ENCODE data around the gene ZNF438. TPM values are rescaled to one million over a fixed set of nuclear protein-coding genes. Genes with fewer than 3 reads are reported as not detected.

ZNF438 gene
- total and polyA plus RNA-seq, 7 donors = 12.3 to 27.9 (median 20.7) TPM

DNA sequence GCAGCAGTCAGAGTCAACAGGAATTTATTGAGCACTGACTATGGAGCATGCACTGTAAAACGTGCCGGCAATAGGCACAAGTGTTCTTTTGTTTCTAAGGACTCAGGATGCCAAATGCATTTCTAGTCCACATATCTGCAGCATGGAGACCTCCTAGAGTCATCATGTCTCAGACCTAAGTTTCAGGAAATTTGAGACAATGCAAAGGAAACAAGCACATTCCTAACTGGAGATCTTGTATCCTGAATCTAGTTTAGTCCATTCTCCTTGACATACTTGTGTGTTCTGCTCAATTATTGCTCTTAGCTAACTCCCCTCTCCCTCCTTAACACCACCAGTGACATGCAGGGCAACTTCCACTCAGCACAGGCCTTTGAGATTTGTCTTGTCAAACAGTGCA, 173.2 kb downstream of the ZNF438 start:
- 33 to 54% (median 34%) methylated on average over 2 of the region's 2 CpGs for WGBS, 3 donors
- Histone ChIP-seq H3K9me3 (no peaks in the 10 kb centered on the region), H3K4me1 (peaks cover 41% of the 10 kb centered on the region), H3K36me3 (ENCODE audit: insufficient read depth in 1 of 2, low read depth in 1 of 2) (no peaks in the 10 kb centered on the region), H3K27ac (peak overlapping the region; percentile 77), H3K4me3 (no peak overlapping the region), H3K27me3 (ENCODE audit: insufficient read depth in 3 of 3, low read length in 2 of 3) (no peaks in the 10 kb centered on the region)
- intact Hi-C loops (cut with DNase I) = loop anchor here in 1 of 2 donors (5.0 to 10.0 kb wide), 2 partner anchors 169 to 456 kb away; partner anchors contain the start of gene ZEB1
- ATAC-seq = peak in 2 of 4 donors; percentile 7 to 17
- no peak for DNase-seq
- TF ChIP-seq, protein P1, sequence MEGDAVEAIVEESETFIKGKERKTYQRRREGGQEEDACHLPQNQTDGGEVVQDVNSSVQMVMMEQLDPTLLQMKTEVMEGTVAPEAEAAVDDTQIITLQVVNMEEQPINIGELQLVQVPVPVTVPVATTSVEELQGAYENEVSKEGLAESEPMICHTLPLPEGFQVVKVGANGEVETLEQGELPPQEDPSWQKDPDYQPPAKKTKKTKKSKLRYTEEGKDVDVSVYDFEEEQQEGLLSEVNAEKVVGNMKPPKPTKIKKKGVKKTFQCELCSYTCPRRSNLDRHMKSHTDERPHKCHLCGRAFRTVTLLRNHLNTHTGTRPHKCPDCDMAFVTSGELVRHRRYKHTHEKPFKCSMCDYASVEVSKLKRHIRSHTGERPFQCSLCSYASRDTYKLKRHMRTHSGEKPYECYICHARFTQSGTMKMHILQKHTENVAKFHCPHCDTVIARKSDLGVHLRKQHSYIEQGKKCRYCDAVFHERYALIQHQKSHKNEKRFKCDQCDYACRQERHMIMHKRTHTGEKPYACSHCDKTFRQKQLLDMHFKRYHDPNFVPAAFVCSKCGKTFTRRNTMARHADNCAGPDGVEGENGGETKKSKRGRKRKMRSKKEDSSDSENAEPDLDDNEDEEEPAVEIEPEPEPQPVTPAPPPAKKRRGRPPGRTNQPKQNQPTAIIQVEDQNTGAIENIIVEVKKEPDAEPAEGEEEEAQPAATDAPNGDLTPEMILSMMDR (IDR thresholded peaks at IDR 0.05) = no peak

DNA sequence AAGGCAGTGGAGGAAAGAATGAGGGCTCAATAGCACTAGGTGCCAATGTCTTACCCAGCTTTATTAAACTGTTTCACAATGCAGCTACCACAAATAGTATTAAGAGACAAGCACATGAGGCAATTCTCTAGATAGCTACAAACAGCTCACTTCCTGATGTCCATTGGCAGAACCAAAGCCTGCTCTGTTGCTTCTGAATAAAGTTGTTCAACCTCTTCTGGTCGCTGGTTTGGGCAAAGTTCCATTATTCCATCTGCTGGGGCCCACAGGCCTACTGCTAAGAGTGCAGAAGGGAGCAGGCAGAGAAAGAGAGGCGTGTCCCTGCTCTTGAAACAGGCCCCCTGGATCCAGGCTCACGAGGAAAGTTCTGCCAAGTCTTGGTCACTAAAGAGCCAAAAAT, 173.9 kb downstream of the ZNF438 start:
- Histone ChIP-seq H3K27ac (peak overlapping the region; percentile 77), H3K27me3 (ENCODE audit: insufficient read depth in 3 of 3, low read length in 2 of 3) (no peaks in the 10 kb centered on the region), H3K4me1 (peaks cover 34% of the 10 kb centered on the region), H3K9me3 (no peaks in the 10 kb centered on the region), H3K36me3 (ENCODE audit: insufficient read depth in 1 of 2, low read depth in 1 of 2) (no peaks in the 10 kb centered on the region), H3K4me3 (no peak overlapping the region)
- DNase-seq (peak; percentile 74 to 87), ATAC-seq (peak; percentile 92 to 96 (median 94))
- WGBS, 3 donors = 32 to 44% (median 42%) methylated on average over 3 of the region's 3 CpGs
- intact Hi-C loops (cut with DNase I) = loop anchor here in 1 of 2 donors (5.0 to 10.0 kb wide), 2 partner anchors 169 to 457 kb away; partner anchors contain the start of gene ZEB1
- TF ChIP-seq, protein P1 (IDR thresholded peaks at IDR 0.05) = no peak

DNA sequence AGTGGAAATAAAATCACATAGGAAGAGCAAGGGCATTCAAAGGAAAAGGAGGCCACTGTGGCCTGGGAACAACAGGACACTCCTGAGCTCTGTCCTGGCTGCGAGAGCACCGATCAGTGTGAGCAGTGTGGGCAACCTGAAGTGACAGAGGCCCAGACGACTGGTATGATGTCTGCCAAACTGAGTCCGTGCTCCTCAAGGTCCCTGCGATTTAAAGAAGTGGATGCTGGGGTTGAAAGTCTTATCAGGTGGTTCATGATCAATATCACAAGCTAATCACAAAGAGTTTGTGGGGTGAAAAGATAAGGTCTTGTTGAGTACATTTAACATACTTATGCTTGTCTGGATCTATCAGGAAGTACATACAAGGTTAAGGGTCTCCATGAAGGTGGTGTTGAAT, 176.5 kb downstream of the ZNF438 start:
- intact Hi-C loops (cut with DNase I) = loop anchor here in 1 of 2 donors (5.0 to 10.0 kb wide), 2 partner anchors 172 to 460 kb away; partner anchors contain the start of gene ZEB1
- DNase-seq (no peak), ATAC-seq (no peak)
- H3K4me1 ChIP-seq = peaks cover 23% of the 10 kb centered on the region
- H3K36me3 ChIP-seq (ENCODE audit: insufficient read depth in 1 of 2, low read depth in 1 of 2) = peaks cover 0 to 2% of the 10 kb centered on the region in 2 donors
- TF ChIP-seq, protein P1 (IDR thresholded peaks at IDR 0.05) = no peak
- WGBS, 3 donors = 92 to 96% (median 93%) methylated on average over 5 of the region's 5 CpGs
- no peak overlapping the region for H3K27ac ChIP-seq
- no peaks in the 10 kb centered on the region for H3K27me3 ChIP-seq (ENCODE audit: insufficient read depth in 3 of 3, low read length in 2 of 3)
- no peaks in the 10 kb centered on the region for H3K9me3 ChIP-seq
- H3K4me3 ChIP-seq = no peak overlapping the region

DNA sequence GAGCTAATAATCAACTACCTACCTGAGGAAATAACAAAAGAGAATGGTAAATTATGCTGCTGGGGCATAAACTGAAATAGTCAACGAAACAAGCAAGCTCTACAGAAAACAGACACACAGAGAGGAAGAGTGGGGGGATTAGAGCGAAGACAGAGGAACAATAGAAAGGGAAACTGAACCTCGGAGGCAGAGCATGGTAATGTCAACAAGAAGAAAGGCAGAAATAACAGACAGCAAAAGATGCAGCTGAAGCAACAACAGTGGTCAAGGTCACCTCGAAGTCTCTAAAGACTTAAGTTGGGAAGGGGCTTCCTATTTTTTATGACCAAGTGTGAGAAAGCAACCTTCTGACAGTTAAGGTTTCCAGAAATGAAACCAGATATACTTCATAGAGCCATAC, 177.0 kb downstream of the ZNF438 start:
- Histone ChIP-seq H3K4me3 (no peak overlapping the region), H3K36me3 (ENCODE audit: insufficient read depth in 1 of 2, low read depth in 1 of 2) (peaks cover 0 to 7% of the 10 kb centered on the region in 2 donors), H3K9me3 (no peaks in the 10 kb centered on the region), H3K4me1 (peaks cover 23% of the 10 kb centered on the region), H3K27me3 (ENCODE audit: insufficient read depth in 3 of 3, low read length in 2 of 3) (no peaks in the 10 kb centered on the region), H3K27ac (no peak overlapping the region)
- intact Hi-C loops (cut with DNase I) = loop anchor here in 1 of 2 donors (5.0 to 10.0 kb wide), 2 partner anchors 173 to 460 kb away; partner anchors contain the start of gene ZEB1
- DNase-seq = no peak
- no peak for ATAC-seq
- WGBS, 3 donors = 56 to 62% (median 61%) methylated on average over 4 of the region's 4 CpGs
- TF ChIP-seq, protein P1 (IDR thresholded peaks at IDR 0.05) = no peak

DNA sequence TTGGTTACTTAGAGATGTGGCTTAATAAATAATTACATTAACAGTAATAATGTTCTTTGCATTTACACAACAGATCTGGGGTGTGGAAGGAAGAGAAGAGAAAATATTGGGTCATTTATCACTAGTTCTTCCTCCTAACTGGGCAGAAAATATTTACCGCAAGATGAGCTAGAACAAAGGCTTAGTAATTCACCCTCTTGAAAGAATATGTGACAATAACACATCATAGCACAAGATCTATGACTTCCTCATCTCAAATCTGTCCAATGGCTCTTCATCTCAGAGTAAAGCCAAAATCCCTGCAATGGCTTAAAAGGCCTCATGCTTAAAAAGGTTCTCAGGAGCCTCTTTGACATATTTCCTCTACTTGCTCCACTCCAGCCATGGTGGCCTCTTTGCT, 178.6 kb downstream of the ZNF438 start:
- Histone ChIP-seq H3K4me1 (peaks cover 8% of the 10 kb centered on the region), H3K36me3 (ENCODE audit: insufficient read depth in 1 of 2, low read depth in 1 of 2) (peaks cover 0 to 20% of the 10 kb centered on the region in 2 donors), H3K27me3 (ENCODE audit: insufficient read depth in 3 of 3, low read length in 2 of 3) (no peaks in the 10 kb centered on the region), H3K27ac (no peak overlapping the region), H3K4me3 (no peak overlapping the region), H3K9me3 (no peaks in the 10 kb centered on the region)
- ATAC-seq (no peak), DNase-seq (no peak)
- WGBS, 3 donors = 93 to 100% (median 100%) methylated on average over 1 of the region's 1 CpG
- intact Hi-C loops (cut with DNase I) = loop anchor here in 1 of 2 donors (10.0 kb wide), 1 partner anchor 462 kb away; the partner anchor contains the start of gene ZEB1
- TF ChIP-seq, protein P1 (IDR thresholded peaks at IDR 0.05) = no peak
